ENCODE data around the gene CAB39.

DNA sequence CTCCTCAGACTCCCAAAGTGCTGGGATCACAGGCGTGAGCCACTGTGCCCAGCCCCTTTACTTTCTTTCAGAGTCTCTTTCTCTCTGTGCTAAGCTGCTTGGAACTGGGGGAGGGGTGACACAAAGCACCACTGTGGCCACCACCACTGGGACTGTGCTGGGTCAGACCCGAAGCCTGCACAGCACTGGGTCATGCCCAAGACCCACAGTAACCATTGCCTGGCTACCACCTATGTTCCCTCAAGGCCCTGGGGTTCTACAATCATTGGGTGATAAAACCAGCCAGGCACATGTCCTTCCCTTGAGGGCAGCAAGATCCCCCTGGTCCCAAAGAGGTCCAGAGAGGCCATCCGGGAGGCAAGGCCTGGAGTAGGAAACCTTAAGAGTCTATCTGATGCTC, 9.1 kb upstream of the CAB39 start:
- TF ChIP-seq, protein P1, sequence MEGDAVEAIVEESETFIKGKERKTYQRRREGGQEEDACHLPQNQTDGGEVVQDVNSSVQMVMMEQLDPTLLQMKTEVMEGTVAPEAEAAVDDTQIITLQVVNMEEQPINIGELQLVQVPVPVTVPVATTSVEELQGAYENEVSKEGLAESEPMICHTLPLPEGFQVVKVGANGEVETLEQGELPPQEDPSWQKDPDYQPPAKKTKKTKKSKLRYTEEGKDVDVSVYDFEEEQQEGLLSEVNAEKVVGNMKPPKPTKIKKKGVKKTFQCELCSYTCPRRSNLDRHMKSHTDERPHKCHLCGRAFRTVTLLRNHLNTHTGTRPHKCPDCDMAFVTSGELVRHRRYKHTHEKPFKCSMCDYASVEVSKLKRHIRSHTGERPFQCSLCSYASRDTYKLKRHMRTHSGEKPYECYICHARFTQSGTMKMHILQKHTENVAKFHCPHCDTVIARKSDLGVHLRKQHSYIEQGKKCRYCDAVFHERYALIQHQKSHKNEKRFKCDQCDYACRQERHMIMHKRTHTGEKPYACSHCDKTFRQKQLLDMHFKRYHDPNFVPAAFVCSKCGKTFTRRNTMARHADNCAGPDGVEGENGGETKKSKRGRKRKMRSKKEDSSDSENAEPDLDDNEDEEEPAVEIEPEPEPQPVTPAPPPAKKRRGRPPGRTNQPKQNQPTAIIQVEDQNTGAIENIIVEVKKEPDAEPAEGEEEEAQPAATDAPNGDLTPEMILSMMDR (conservative IDR thresholded peaks at IDR 0.05 in 1 of 2, IDR thresholded peaks at IDR 0.05 in 1 of 2; ENCODE audit: extremely low read depth in 1 of 2, insufficient read depth in 1 of 2, low read depth in 1 of 2, low read length in 2 of 2) = no peak
- TF ChIP-seq EZH2 (IDR thresholded peaks at IDR 0.05; ENCODE audit: borderline replicate concordance, low read length) = no peak
